Testis (tissue), 3 donors: ENCODE results near the gene PARP8. TPM values are rescaled to one million over a fixed set of nuclear protein-coding genes. Genes with fewer than 3 reads are reported as not detected.

Experiments used
- DNase-seq: peaks from one replicate; pipeline ENCODE4 v3.0.0-alpha.2; 2019
- H3K27ac ChIP-seq, 2 donors: fragments of 200-600 bp; sonication (generic); one replicate each; pipeline ENCODE4 v1.5.1; 2019
- H3K27me3 ChIP-seq: fragments of 200-600 bp; sonication (generic); one replicate; pipeline ENCODE4 v1.5.1; 2019
- H3K36me3 ChIP-seq: fragments of 200-600 bp; sonication (generic); one replicate; pipeline ENCODE4 v1.5.1; 2017; ENCODE audit warnings: low read depth; ENCODE audit errors: missing control alignments
- H3K4me1 ChIP-seq: fragments of 200-600 bp; sonication (generic); one replicate; pipeline ENCODE4 v1.5.1; 2019
- H3K4me3 ChIP-seq, 2 donors: fragments of 200-600 bp; sonication (generic); one replicate each; pipeline ENCODE4 v1.5.1; 2017 to 2019
- H3K9me3 ChIP-seq: fragments of 200-600 bp; sonication (generic); one replicate; pipeline ENCODE4 v1.5.1; 2017
- CTCF ChIP-seq, 3 experiments: fragments of 450-650 bp in 2 of 3; fragments of 200-600 bp in 1 of 3; sonication (generic) in 1 of 3; IDR thresholded peaks; one replicate each; pipeline ENCODE4 v1.5.1; 2016 to 2019; ENCODE audit warnings: antibody characterized with exemption in 3 of 3, mild to moderate bottlenecking in 2 of 3, moderate library complexity in 1 of 3
- POLR2A ChIP-seq: fragments of 450-650 bp; IDR thresholded peaks from one replicate; pipeline ENCODE4 v1.6.1; 2017; ENCODE audit warnings: antibody characterized with exemption, mild to moderate bottlenecking, moderate library complexity
- WGBS, 2 donors: methylation state at CpG; one replicate each; pipeline ENCODE4 v1.1.5; 2018; 5-methylcytosine and 5-hydroxymethylcytosine counted together
- intact Hi-C: fragments of 100-400 bp; cut with DNase I; formaldehyde crosslinking; loops from one replicate; pipeline ENCODE4 v1.15.1; 2023; ENCODE audit warnings: low total_unique reads
- polyA plus RNA-seq: library from polyadenylated mRNA; stranded (reverse); fragments of 350-450 nt; fragmentation: Illumina TruSeq; extraction: RNeasy Lipid Tissue Mini Kit (QIAGEN cat#74804); gene quantifications from one replicate; pipeline ENCODE4 v1.2.3, GENCODE V29; 2014; ENCODE audit warnings: low read depth, low replicate concordance; ENCODE audit not compliant: insufficient read depth
- total RNA-seq, 2 donors: library from RNA; depleted of rRNA; stranded (reverse); fragments of >200 nt; gene quantifications; one replicate each; pipeline ENCODE4 v1.2.3, GENCODE V29; 2016

PARP8 gene
- total and polyA plus RNA-seq, 3 donors from 2014 or later = 14.4 to 24.3 (median 18.0) TPM

- DNase-seq = no peak
- intact Hi-C loops = no loop called here
- Histone ChIP-seq H3K27me3 (no peaks in the 10 kb centered on the region), H3K4me3 (no peak overlapping the region), H3K36me3 (no peaks in the 10 kb centered on the region), H3K27ac (no peak overlapping the region), H3K9me3 (no peaks in the 10 kb centered on the region), H3K4me1 (no peaks in the 10 kb centered on the region)
- no peak for TF ChIP-seq POLR2A
- no peak for TF ChIP-seq CTCF (IDR thresholded peaks at IDR 0.05)
- WGBS, 2 donors = 57 to 59% methylated on average over 3 of the region's 3 CpGs
Observed at GRCh38 chr5:50647726-50648125, 18.7 kb upstream of the PARP8 start.

DNA sequence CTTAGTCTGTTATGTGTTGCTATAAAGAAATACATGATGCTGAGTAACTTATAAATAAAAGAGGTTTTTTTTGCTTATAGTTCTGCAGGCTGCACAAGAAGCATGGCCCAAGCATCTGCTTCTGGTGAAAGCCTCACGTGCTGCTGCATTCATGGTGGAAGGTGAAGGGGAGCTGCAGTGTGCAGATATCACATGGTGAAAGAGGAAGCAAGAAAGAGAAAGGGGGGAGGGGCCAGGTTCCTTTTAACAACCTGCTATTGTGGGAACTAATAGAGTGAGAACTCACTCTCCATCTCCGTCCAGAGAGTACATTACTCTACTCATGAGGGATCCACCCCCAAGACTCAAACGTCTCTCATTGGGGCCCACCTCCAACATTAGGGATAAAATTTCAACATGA lies 12.5 kb upstream of the PARP8 start:
- Histone ChIP-seq H3K4me3 (no peak overlapping the region), H3K36me3 (no peaks in the 10 kb centered on the region), H3K4me1 (no peaks in the 10 kb centered on the region), H3K27me3 (no peaks in the 10 kb centered on the region), H3K27ac (no peak overlapping the region), H3K9me3 (no peaks in the 10 kb centered on the region)
- WGBS, 2 donors = 59 to 80% methylated on average over 3 of the region's 3 CpGs
- intact Hi-C loops = no loop called here
- TF ChIP-seq CTCF (IDR thresholded peaks at IDR 0.05) = no peak
- no peak for TF ChIP-seq POLR2A
- DNase-seq = no peak

GRCh38 chr5:50655067-50655809 lies 11.2 kb upstream of the PARP8 start:
- H3K9me3 ChIP-seq = no peaks in the 10 kb centered on the region
- H3K27me3 ChIP-seq = no peaks in the 10 kb centered on the region
- DNase-seq = no peak
- intact Hi-C loops = no loop called here
- TF ChIP-seq POLR2A (no peak), CTCF (IDR thresholded peaks at IDR 0.05) (no peak)
- no peak overlapping the region for H3K4me3 ChIP-seq
- H3K27ac ChIP-seq = no peak overlapping the region
- no peaks in the 10 kb centered on the region for H3K4me1 ChIP-seq
- H3K36me3 ChIP-seq = no peaks in the 10 kb centered on the region
- 43 to 47% methylated on average over 3 of the region's 3 CpGs for WGBS, 2 donors

DNA sequence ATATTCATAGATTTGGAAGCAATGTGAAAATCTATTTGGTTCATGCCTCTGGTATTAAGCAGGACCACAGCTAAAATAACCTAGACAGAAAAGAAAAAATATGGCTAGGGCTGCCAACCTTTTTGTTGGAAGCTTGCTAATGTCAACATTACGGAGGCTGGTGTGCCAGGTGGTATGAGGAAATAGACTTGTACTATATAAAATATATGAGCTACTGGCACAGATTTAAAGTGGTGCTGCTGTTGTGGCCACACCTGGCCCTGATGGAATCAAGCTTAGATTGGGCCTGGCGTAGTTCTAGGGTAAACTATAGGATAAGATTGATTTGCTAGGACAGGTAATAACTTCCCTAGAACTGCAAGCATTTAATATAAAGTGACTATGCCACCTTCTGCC lies 10.6 kb upstream of the PARP8 start:
- no peak for DNase-seq
- intact Hi-C loops = no loop called here
- TF ChIP-seq POLR2A (no peak), CTCF (IDR thresholded peaks at IDR 0.05) (no peak)
- Histone ChIP-seq H3K36me3 (no peaks in the 10 kb centered on the region), H3K27me3 (no peaks in the 10 kb centered on the region), H3K27ac (no peak overlapping the region), H3K4me3 (no peak overlapping the region), H3K9me3 (no peaks in the 10 kb centered on the region), H3K4me1 (no peaks in the 10 kb centered on the region)
- 83 to 89% methylated on average over 2 of the region's 2 CpGs for WGBS, 2 donors

DNA sequence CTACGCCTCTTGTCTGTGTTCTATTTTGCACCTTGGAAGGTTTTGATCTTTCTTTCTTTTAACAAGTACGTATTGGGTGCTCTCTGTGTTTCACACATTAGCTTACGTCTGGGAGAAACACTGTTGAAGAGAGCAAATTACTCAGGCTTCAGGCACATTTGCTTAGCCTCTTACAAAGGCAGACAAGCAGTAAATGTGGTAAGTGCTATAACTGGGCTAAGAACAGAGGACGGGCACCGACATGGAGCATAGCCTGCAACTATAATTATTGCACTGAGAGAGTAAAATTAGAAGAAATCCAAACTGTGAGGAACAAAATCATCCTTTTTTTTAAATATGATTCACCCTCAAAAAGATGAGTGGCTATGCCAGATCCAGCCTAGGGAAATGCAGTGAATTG lies 9.4 kb upstream of the PARP8 start:
- Histone ChIP-seq H3K27ac (no peak overlapping the region), H3K4me1 (no peaks in the 10 kb centered on the region), H3K27me3 (no peaks in the 10 kb centered on the region), H3K9me3 (no peaks in the 10 kb centered on the region), H3K4me3 (no peak overlapping the region), H3K36me3 (no peaks in the 10 kb centered on the region)
- intact Hi-C loops = no loop called here
- TF ChIP-seq POLR2A = no peak
- no peak for TF ChIP-seq CTCF (IDR thresholded peaks at IDR 0.05)
- DNase-seq = no peak
- WGBS, 2 donors = 80 to 87% methylated on average over 5 of the region's 5 CpGs
